ENCODE data around the gene TMEM178B.

TMEM178B gene

GRCh38 chr7:141439164-141439563 lies 365.3 kb downstream of the TMEM178B start:
- H3K27ac ChIP-seq (ENCODE audit: low read length), result no peak overlapping the region
- no peaks in the 10 kb centered on the region for H3K27me3 ChIP-seq (ENCODE audit: insufficient read depth, low read length)
- no peaks in the 10 kb centered on the region for H3K36me3 ChIP-seq (ENCODE audit: insufficient read depth, low read depth, low read length)
- no peak overlapping the region for H3K4me3 ChIP-seq (ENCODE audit: low read length)
- peaks cover 11% of the 10 kb centered on the region for H3K4me1 ChIP-seq (ENCODE audit: insufficient read depth, low read length)
- H3K9me3 ChIP-seq (ENCODE audit: insufficient read depth, low read depth, low read length), result no peaks in the 10 kb centered on the region
- H3K9ac ChIP-seq (ENCODE audit: low read depth, low read length), result no peak overlapping the region

- H3K27ac ChIP-seq (ENCODE audit: low read length), result no peak overlapping the region
- H3K36me3 ChIP-seq (ENCODE audit: insufficient read depth, low read depth, low read length), result no peaks in the 10 kb centered on the region
- no peaks in the 10 kb centered on the region for H3K9me3 ChIP-seq (ENCODE audit: insufficient read depth, low read depth, low read length)
These were observed 365.9 kb downstream of the TMEM178B start for GRCh38 chr7:141439776-141440175.

GRCh38 chr7:141441837-141442627 lies 368.2 kb downstream of the TMEM178B start:
- no peaks in the 10 kb centered on the region for H3K27me3 ChIP-seq (ENCODE audit: insufficient read depth, low read length)
- H3K9me3 ChIP-seq (ENCODE audit: insufficient read depth, low read depth, low read length), result no peaks in the 10 kb centered on the region
- no peaks in the 10 kb centered on the region for H3K36me3 ChIP-seq (ENCODE audit: insufficient read depth, low read depth, low read length)
- H3K4me3 ChIP-seq (ENCODE audit: low read length), result no peak overlapping the region
- H3K27ac ChIP-seq (ENCODE audit: low read length), result no peak overlapping the region
- H3K9ac ChIP-seq (ENCODE audit: low read depth, low read length), result no peak overlapping the region
- no peaks in the 10 kb centered on the region; the same call in 1 of the 2 replicates for H3K4me1 ChIP-seq (ENCODE audit: insufficient read depth, low read length)

More at GRCh38 chr7:141439776-141440175, 365.9 kb downstream of the TMEM178B start:
- peaks cover 11% of the 10 kb centered on the region for H3K4me1 ChIP-seq (ENCODE audit: insufficient read depth, low read length)
- no peak overlapping the region for H3K9ac ChIP-seq (ENCODE audit: low read depth, low read length)
- no peaks in the 10 kb centered on the region for H3K27me3 ChIP-seq (ENCODE audit: insufficient read depth, low read length)
- H3K4me3 ChIP-seq (ENCODE audit: low read length), result no peak overlapping the region

- H3K9me3 ChIP-seq (ENCODE audit: insufficient read depth, low read depth, low read length), result no peaks in the 10 kb centered on the region
- H3K9ac ChIP-seq (ENCODE audit: low read depth, low read length), result no peak overlapping the region
- no peak overlapping the region for H3K27ac ChIP-seq (ENCODE audit: low read length)
- no peaks in the 10 kb centered on the region for H3K27me3 ChIP-seq (ENCODE audit: insufficient read depth, low read length)
- no peaks in the 10 kb centered on the region for H3K36me3 ChIP-seq (ENCODE audit: insufficient read depth, low read depth, low read length)
- no peaks in the 10 kb centered on the region; the same call in 1 of the 2 replicates for H3K4me1 ChIP-seq (ENCODE audit: insufficient read depth, low read length)
- H3K4me3 ChIP-seq (ENCODE audit: low read length), result no peak overlapping the region
These were observed 368.9 kb downstream of the TMEM178B start for GRCh38 chr7:141442781-141443180.

- no peak overlapping the region for H3K27ac ChIP-seq (ENCODE audit: low read length)
- H3K36me3 ChIP-seq (ENCODE audit: insufficient read depth, low read depth, low read length), result no peaks in the 10 kb centered on the region
- no peaks in the 10 kb centered on the region; the same call in 1 of the 2 replicates for H3K4me1 ChIP-seq (ENCODE audit: insufficient read depth, low read length)
- no peaks in the 10 kb centered on the region for H3K27me3 ChIP-seq (ENCODE audit: insufficient read depth, low read length)
- H3K9ac ChIP-seq (ENCODE audit: low read depth, low read length), result no peak overlapping the region
- no peak overlapping the region for H3K4me3 ChIP-seq (ENCODE audit: low read length)
- no peaks in the 10 kb centered on the region for H3K9me3 ChIP-seq (ENCODE audit: insufficient read depth, low read depth, low read length)
These were observed 371.1 kb downstream of the TMEM178B start for GRCh38 chr7:141444961-141445360.

GRCh38 chr7:141451232-141451631 lies 377.4 kb downstream of the TMEM178B start:
- no peak overlapping the region for H3K9ac ChIP-seq (ENCODE audit: low read depth, low read length)
- no peak overlapping the region for H3K27ac ChIP-seq (ENCODE audit: low read length)
- no peaks in the 10 kb centered on the region for H3K4me1 ChIP-seq (ENCODE audit: insufficient read depth, low read length)
- H3K36me3 ChIP-seq (ENCODE audit: insufficient read depth, low read depth, low read length), result no peaks in the 10 kb centered on the region
- H3K4me3 ChIP-seq (ENCODE audit: low read length), result no peak overlapping the region
- H3K9me3 ChIP-seq (ENCODE audit: insufficient read depth, low read depth, low read length), result no peaks in the 10 kb centered on the region
- no peaks in the 10 kb centered on the region for H3K27me3 ChIP-seq (ENCODE audit: insufficient read depth, low read length)

- H3K9ac ChIP-seq (ENCODE audit: low read depth, low read length), result no peak overlapping the region
- no peaks in the 10 kb centered on the region for H3K9me3 ChIP-seq (ENCODE audit: insufficient read depth, low read depth, low read length)
- no peaks in the 10 kb centered on the region for H3K4me1 ChIP-seq (ENCODE audit: insufficient read depth, low read length)
- H3K27me3 ChIP-seq (ENCODE audit: insufficient read depth, low read length), result no peaks in the 10 kb centered on the region
- H3K4me3 ChIP-seq (ENCODE audit: low read length), result no peak overlapping the region
- no peak overlapping the region for H3K27ac ChIP-seq (ENCODE audit: low read length)
- no peaks in the 10 kb centered on the region for H3K36me3 ChIP-seq (ENCODE audit: insufficient read depth, low read depth, low read length)
These were observed 379.0 kb downstream of the TMEM178B start for GRCh38 chr7:141452911-141453310.

GRCh38 chr7:141454338-141454737 lies 380.5 kb downstream of the TMEM178B start:
- Histone ChIP-seq H3K4me1 (ENCODE audit: insufficient read depth, low read length) (no peaks in the 10 kb centered on the region), H3K4me3 (ENCODE audit: low read length) (no peak overlapping the region), H3K27me3 (ENCODE audit: insufficient read depth, low read length) (no peaks in the 10 kb centered on the region), H3K9me3 (ENCODE audit: insufficient read depth, low read depth, low read length) (no peaks in the 10 kb centered on the region), H3K36me3 (ENCODE audit: insufficient read depth, low read depth, low read length) (no peaks in the 10 kb centered on the region), H3K9ac (ENCODE audit: low read depth, low read length) (no peak overlapping the region), H3K27ac (ENCODE audit: low read length) (no peak overlapping the region)

- H3K4me1 ChIP-seq (ENCODE audit: insufficient read depth, low read length), result no peaks in the 10 kb centered on the region
- H3K36me3 ChIP-seq (ENCODE audit: insufficient read depth, low read depth, low read length), result no peaks in the 10 kb centered on the region
- H3K9me3 ChIP-seq (ENCODE audit: insufficient read depth, low read depth, low read length), result no peaks in the 10 kb centered on the region
- H3K27ac ChIP-seq (ENCODE audit: low read length), result no peak overlapping the region
- H3K27me3 ChIP-seq (ENCODE audit: insufficient read depth, low read length), result no peaks in the 10 kb centered on the region
- H3K4me3 ChIP-seq (ENCODE audit: low read length), result no peak overlapping the region
- no peak overlapping the region for H3K9ac ChIP-seq (ENCODE audit: low read depth, low read length)
These were observed 381.9 kb downstream of the TMEM178B start for GRCh38 chr7:141455723-141456122.

- Histone ChIP-seq H3K27ac (ENCODE audit: low read length) (no peak overlapping the region), H3K27me3 (ENCODE audit: insufficient read depth, low read length) (no peaks in the 10 kb centered on the region), H3K9me3 (ENCODE audit: insufficient read depth, low read depth, low read length) (no peaks in the 10 kb centered on the region), H3K4me3 (ENCODE audit: low read length) (no peak overlapping the region), H3K36me3 (ENCODE audit: insufficient read depth, low read depth, low read length) (no peaks in the 10 kb centered on the region), H3K4me1 (ENCODE audit: insufficient read depth, low read length) (no peaks in the 10 kb centered on the region), H3K9ac (ENCODE audit: low read depth, low read length) (no peak overlapping the region)
These were observed 382.4 kb downstream of the TMEM178B start for GRCh38 chr7:141456298-141456697.

GRCh38 chr7:141456711-141457110 lies 382.8 kb downstream of the TMEM178B start:
- Histone ChIP-seq H3K27me3 (ENCODE audit: insufficient read depth, low read length) (no peaks in the 10 kb centered on the region), H3K4me1 (ENCODE audit: insufficient read depth, low read length) (no peaks in the 10 kb centered on the region), H3K9me3 (ENCODE audit: insufficient read depth, low read depth, low read length) (no peaks in the 10 kb centered on the region), H3K36me3 (ENCODE audit: insufficient read depth, low read depth, low read length) (no peaks in the 10 kb centered on the region), H3K9ac (ENCODE audit: low read depth, low read length) (no peak overlapping the region), H3K27ac (ENCODE audit: low read length) (no peak overlapping the region), H3K4me3 (ENCODE audit: low read length) (no peak overlapping the region)

Data from iPS-20b (cell line).